Mesendoderm (in vitro differentiated cells): ENCODE measurements around the gene OLIG1.

ENCODE experiments used
- DNase-seq: peaks from one replicate; pipeline ENCODE4 v3.0.0; 2013
- H2AK5ac ChIP-seq: 2 replicates; pipeline ENCODE4 v1.6.1; 2013; ENCODE audit warnings: low read length, inconsistent platforms
- H2BK120ac ChIP-seq: 2 replicates; pipeline ENCODE4 v1.6.1; 2013; ENCODE audit warnings: low read depth, mild to moderate bottlenecking, low read length, moderate library complexity, mixed read lengths
- H2BK15ac ChIP-seq: replicated peaks from 2 replicates; pipeline ENCODE4 v1.6.1; 2013; ENCODE audit warnings: low read depth, mild to moderate bottlenecking, moderate library complexity
- H2BK5ac ChIP-seq: 2 replicates; pipeline ENCODE4 v1.6.1; 2013; ENCODE audit warnings: low read length, inconsistent platforms
- H3K18ac ChIP-seq: 2 replicates; pipeline ENCODE4 v1.6.1; 2013; ENCODE audit warnings: mild to moderate bottlenecking, low read length, mixed read lengths
- H3K23ac ChIP-seq: one replicate; pipeline ENCODE4 v1.6.1; 2013; ENCODE audit warnings: low read length
- H3K27ac ChIP-seq: 2 replicates; pipeline ENCODE4 v1.5.1; 2013; ENCODE audit warnings: low read depth, mild to moderate bottlenecking, inconsistent platforms, low read length, moderate library complexity
- H3K27me3 ChIP-seq: 2 replicates; pipeline ENCODE4 v1.6.1; 2013; ENCODE audit warnings: low read length, control low read depth, mild to moderate bottlenecking, inconsistent platforms; ENCODE audit not compliant: insufficient read depth, poor library complexity
- H3K36me3 ChIP-seq: 2 replicates; pipeline ENCODE4 v1.6.1; 2013; ENCODE audit warnings: low read length, inconsistent platforms; ENCODE audit not compliant: control insufficient read depth, insufficient read depth
- H3K4ac ChIP-seq: one replicate; pipeline ENCODE4 v1.6.1; 2013; ENCODE audit warnings: low read depth, mild to moderate bottlenecking, low read length, moderate library complexity
- H3K4me1 ChIP-seq: 2 replicates; pipeline ENCODE4 v1.6.1; 2013; ENCODE audit warnings: low read depth, low read length, inconsistent platforms; ENCODE audit not compliant: control insufficient read depth
- H3K4me2 ChIP-seq: 2 replicates; pipeline ENCODE4 v1.6.1; 2013; ENCODE audit warnings: low read length
- H3K4me3 ChIP-seq: 2 replicates; pipeline ENCODE4 v1.5.1; 2013; ENCODE audit warnings: mild to moderate bottlenecking, low read length
- H3K56ac ChIP-seq: one replicate; pipeline ENCODE4 v1.6.1; 2013; ENCODE audit warnings: low read length
- H3K79me1 ChIP-seq: 2 replicates; pipeline ENCODE4 v1.6.1; 2013; ENCODE audit warnings: low read length, inconsistent platforms
- H3K79me2 ChIP-seq: 2 replicates; pipeline ENCODE4 v1.6.1; 2013; ENCODE audit warnings: mild to moderate bottlenecking, low read length; ENCODE audit not compliant: control insufficient read depth, insufficient read depth
- H3K9ac ChIP-seq: 2 replicates; pipeline ENCODE4 v1.6.1; 2013; ENCODE audit warnings: low read length, inconsistent platforms
- H4K5ac ChIP-seq: one replicate; pipeline ENCODE4 v1.6.1; 2013; ENCODE audit warnings: low read length
- H4K8ac ChIP-seq: one replicate; pipeline ENCODE4 v1.6.1; 2013; ENCODE audit warnings: low read depth, mild to moderate bottlenecking, control low read depth, low read length, moderate library complexity
- WGBS: extraction: QIAGEN DNeasy Blood & Tissue Kit; methylation state at CpG from one replicate; pipeline ENCODE4 v1.1.7; 2013; ENCODE audit warnings: low lambda C conversion rate, missing lambda C conversion rate; ENCODE audit not compliant: insufficient coverage; ENCODE audit errors: extremely low coverage; 5-methylcytosine and 5-hydroxymethylcytosine counted together

OLIG1 gene

GRCh38 chr21:33096426-33096825 lies 26.5 kb downstream of the OLIG1 start:
- no peak overlapping the region for H3K18ac ChIP-seq
- no peak for DNase-seq
- H3K27ac ChIP-seq: no peak overlapping the region
- no peaks in the 10 kb centered on the region for H3K79me2 ChIP-seq
- no peak overlapping the region for H4K8ac ChIP-seq
- H2BK120ac ChIP-seq: no peak overlapping the region
- no peaks in the 10 kb centered on the region for H3K27me3 ChIP-seq
- no peak overlapping the region for H3K4ac ChIP-seq
- H3K9ac ChIP-seq: no peak overlapping the region
- H3K79me1 ChIP-seq: no peaks in the 10 kb centered on the region
- H3K4me2 ChIP-seq: no peak overlapping the region
- H2BK15ac ChIP-seq: no peak overlapping the region
- no peak overlapping the region for H4K5ac ChIP-seq
- H3K56ac ChIP-seq: no peak overlapping the region
- H3K4me3 ChIP-seq: no peak overlapping the region
- no peaks in the 10 kb centered on the region for H3K36me3 ChIP-seq
- H3K23ac ChIP-seq: no peak overlapping the region
- WGBS: no CpG with 5 or more reads among the region's 5 CpGs
- H2AK5ac ChIP-seq: no peak overlapping the region
- H2BK5ac ChIP-seq: no peak overlapping the region
- no peaks in the 10 kb centered on the region for H3K4me1 ChIP-seq

GRCh38 chr21:33099131-33099530 lies 29.2 kb downstream of the OLIG1 start:
- no peaks in the 10 kb centered on the region for H3K27me3 ChIP-seq
- no peak overlapping the region for H2BK15ac ChIP-seq
- no peak overlapping the region for H3K18ac ChIP-seq
- no peak overlapping the region for H3K23ac ChIP-seq
- no peak overlapping the region for H3K4me3 ChIP-seq
- H2AK5ac ChIP-seq: no peak overlapping the region
- H3K27ac ChIP-seq: no peak overlapping the region
- H3K9ac ChIP-seq: no peak overlapping the region
- H3K36me3 ChIP-seq: no peaks in the 10 kb centered on the region
- DNase-seq: no peak
- WGBS: no CpG with 5 or more reads among the region's 7 CpGs
- H2BK120ac ChIP-seq: no peak overlapping the region
- H3K4me1 ChIP-seq: no peaks in the 10 kb centered on the region
- no peaks in the 10 kb centered on the region for H3K79me2 ChIP-seq
- H2BK5ac ChIP-seq: no peak overlapping the region
- H3K4ac ChIP-seq: no peak overlapping the region
- no peaks in the 10 kb centered on the region for H3K79me1 ChIP-seq
- no peak overlapping the region for H4K8ac ChIP-seq
- H3K4me2 ChIP-seq: no peak overlapping the region
- no peak overlapping the region for H4K5ac ChIP-seq
- no peak overlapping the region for H3K56ac ChIP-seq

GRCh38 chr21:33101300-33101911 lies 31.5 kb downstream of the OLIG1 start:
- Histone ChIP-seq H3K56ac (no peak overlapping the region), H3K4me3 (no peak overlapping the region), H3K79me2 (no peaks in the 10 kb centered on the region), H4K8ac (no peak overlapping the region), H2AK5ac (no peak overlapping the region), H2BK120ac (no peak overlapping the region), H3K18ac (no peak overlapping the region), H3K9ac (no peak overlapping the region), H3K36me3 (no peaks in the 10 kb centered on the region), H3K23ac (no peak overlapping the region), H3K4me1 (no peaks in the 10 kb centered on the region), H3K4me2 (no peak overlapping the region), H3K27ac (no peak overlapping the region), H2BK15ac (no peak overlapping the region), H4K5ac (no peak overlapping the region), H3K4ac (no peak overlapping the region), H2BK5ac (no peak overlapping the region), H3K27me3 (no peaks in the 10 kb centered on the region), H3K79me1 (no peaks in the 10 kb centered on the region)
- no CpG with 5 or more reads among the region's 30 CpGs for WGBS
- no peak for DNase-seq

GRCh38 chr21:33105088-33105487 lies 35.1 kb downstream of the OLIG1 start:
- no peak overlapping the region for H3K18ac ChIP-seq
- no CpG with 5 or more reads among the region's 2 CpGs for WGBS

GRCh38 chr21:33108228-33108627 lies 38.3 kb downstream of the OLIG1 start:
- Histone ChIP-seq H3K36me3 (no peaks in the 10 kb centered on the region), H2BK15ac (no peak overlapping the region), H3K23ac (no peak overlapping the region), H2AK5ac (no peak overlapping the region), H3K56ac (no peak overlapping the region), H4K5ac (no peak overlapping the region), H3K27me3 (peaks cover 4% of the 10 kb centered on the region), H3K4me1 (no peaks in the 10 kb centered on the region), H3K18ac (no peak overlapping the region), H3K4ac (no peak overlapping the region), H2BK5ac (no peak overlapping the region), H3K79me2 (no peaks in the 10 kb centered on the region), H3K9ac (no peak overlapping the region), H3K79me1 (no peaks in the 10 kb centered on the region), H4K8ac (no peak overlapping the region), H3K4me3 (no peak overlapping the region), H3K4me2 (no peak overlapping the region), H3K27ac (no peak overlapping the region), H2BK120ac (no peak overlapping the region)
- no peak for DNase-seq
- WGBS: no CpG with 5 or more reads among the region's 4 CpGs

More at GRCh38 chr21:33105088-33105487, 35.1 kb downstream of the OLIG1 start:
- Histone ChIP-seq H3K27ac (no peak overlapping the region), H2BK15ac (no peak overlapping the region), H3K79me1 (no peaks in the 10 kb centered on the region), H3K4me1 (no peaks in the 10 kb centered on the region), H4K5ac (no peak overlapping the region), H3K23ac (no peak overlapping the region), H3K27me3 (peaks cover 1% of the 10 kb centered on the region), H3K4me3 (no peak overlapping the region), H3K36me3 (no peaks in the 10 kb centered on the region), H3K79me2 (no peaks in the 10 kb centered on the region), H3K9ac (no peak overlapping the region), H4K8ac (no peak overlapping the region), H2BK5ac (no peak overlapping the region), H3K4ac (no peak overlapping the region), H3K4me2 (no peak overlapping the region), H3K56ac (no peak overlapping the region), H2AK5ac (no peak overlapping the region), H2BK120ac (no peak overlapping the region)
- no peak for DNase-seq
